A549 (cell line): ENCODE measurements around the gene DISP1. TPM values are rescaled to one million over a fixed set of nuclear protein-coding genes. Genes with fewer than 3 reads are reported as not detected.

ENCODE experiments used
- ATAC-seq, 2 experiments: fragments of 200-7000 bp in 1 of 2; fragments of >200 bp in 1 of 2; cut with Nextera tagmentation in 1 of 2; cut with Tn5 transposase in 1 of 2; 3 replicates each; pipeline versions ENCODE4 v1.8.0 to v1.9.1; 2018 to 2020; ENCODE audit warnings: mild to moderate bottlenecking in 1 of 2, moderate library complexity in 1 of 2
- CTCF ChIA-PET: fragments of 300-600 bp; sonication (Branson Sonifier 250); formaldehyde crosslinking; extraction: SDS; loops from one replicate; lab custom pipeline; 2021; ENCODE audit warnings: antibody characterized with exemption, inconsistent platforms; lab: Yijun Ruan, JAX
- POLR2A ChIA-PET: fragments of 350-600 bp; formaldehyde crosslinking; extraction: SDS; loops from one replicate; lab custom pipeline; 2021; ENCODE audit warnings: antibody characterized with exemption, inconsistent platforms; lab: Yijun Ruan, JAX
- DNase-seq, 2 experiments: peaks; one replicate each; pipeline versions ENCODE4 v3.0.0 to v3.0.0-alpha.2; 2011 to 2016; ENCODE audit warnings: low read depth in 1 of 2, low spot score in 1 of 2
- FAIRE-seq: peaks from 2 replicates; lab custom pipeline; 2011; peaks lifted over from hg19 to GRCh38; lab: Jason Lieb, UNC
- H3K27ac ChIP-seq, 2 experiments: fragments of >200 bp; sonication (Bioruptor Twin); formaldehyde crosslinking; 3 replicates each; pipeline ENCODE4 v1.5.1; 2016 to 2017
- H3K4me1 ChIP-seq: fragments of >200 bp; sonication (Bioruptor Twin); formaldehyde crosslinking; 3 replicates; pipeline ENCODE4 v1.6.1; 2016
- H3K4me2 ChIP-seq: fragments of >200 bp; sonication (Bioruptor Twin); formaldehyde crosslinking; 3 replicates; pipeline ENCODE4 v1.6.1; 2016
- H3K4me3 ChIP-seq: fragments of >200 bp; sonication (Bioruptor Twin); formaldehyde crosslinking; 3 replicates; pipeline ENCODE4 v1.5.1; 2016
- H3K9me3 ChIP-seq: fragments of >200 bp; sonication (Bioruptor Twin); formaldehyde crosslinking; 3 replicates; pipeline ENCODE4 v1.6.1; 2016
- BCL3 ChIP-seq: fragments of >200 bp; sonication (Bioruptor Twin); formaldehyde crosslinking; IDR thresholded peaks from 3 replicates; pipeline ENCODE4 v1.6.1; 2016
- BHLHE40 ChIP-seq: IDR thresholded peaks from 2 replicates; pipeline ENCODE4 v1.6.1; 2012; ENCODE audit warnings: low read depth, low read length, inconsistent platforms
- CTCF ChIP-seq: fragments of >200 bp; sonication (Bioruptor Twin); formaldehyde crosslinking; IDR thresholded peaks from 3 replicates; pipeline ENCODE4 v1.5.1; 2016
- EP300 ChIP-seq, 2 experiments: fragments of >200 bp; sonication (Bioruptor Twin); formaldehyde crosslinking; IDR thresholded peaks; 2 replicates in 1 of 2; 3 replicates in 1 of 2; pipeline ENCODE4 v1.6.1; 2016 to 2017
- FOXS1 ChIP-seq: fragments of 250-450 bp; sonication (Bioruptor Pico); IDR thresholded peaks from 2 replicates; pipeline ENCODE4 v1.5.0; 2020; ENCODE audit warnings: mild to moderate bottlenecking, moderate library complexity
- GATA3 ChIP-seq: IDR thresholded peaks from 2 replicates; pipeline ENCODE4 v1.6.1; 2012; ENCODE audit warnings: borderline replicate concordance
- HEYL ChIP-seq: fragments of 250-450 bp; sonication (Bioruptor Pico); IDR thresholded peaks from 2 replicates; pipeline ENCODE4 v1.8.0; 2021; ENCODE audit warnings: mild to moderate bottlenecking, moderate library complexity
- HOXB5 ChIP-seq: fragments of 250-450 bp; sonication (Bioruptor Pico); IDR thresholded peaks from 2 replicates; pipeline ENCODE4 v1.5.0; 2020; ENCODE audit warnings: mild to moderate bottlenecking, moderate library complexity
- JUN ChIP-seq, 2 experiments: fragments of >200 bp; sonication (Bioruptor Twin); formaldehyde crosslinking; IDR thresholded peaks; 2 replicates in 1 of 2; 3 replicates in 1 of 2; pipeline ENCODE4 v1.6.1; 2016 to 2017
- MAX ChIP-seq: IDR thresholded peaks from 2 replicates; pipeline ENCODE4 v1.6.1; 2012
- MAZ ChIP-seq: fragments of 150-350 bp; IDR thresholded peaks from 2 replicates; pipeline ENCODE4 v1.6.1; 2014; ENCODE audit warnings: antibody characterized with exemption, low read depth, low read length, borderline replicate concordance
- NPAS2 ChIP-seq: fragments of 250-450 bp; sonication (Bioruptor Pico); IDR thresholded peaks from 2 replicates; pipeline ENCODE4 v1.8.0; 2022; ENCODE audit warnings: mild to moderate bottlenecking, moderate library complexity, borderline replicate concordance
- POLR2AphosphoS2 ChIP-seq: conservative IDR thresholded peaks from 2 replicates; pipeline ENCODE4 v1.6.1; 2012; ENCODE audit warnings: low read length, improper control_type of control experiment, inconsistent platforms
- RARB ChIP-seq: fragments of 250-450 bp; sonication (Bioruptor Pico); IDR thresholded peaks from 2 replicates; pipeline ENCODE4 v1.8.0; 2021; ENCODE audit warnings: mild to moderate bottlenecking, moderate library complexity
- RCOR1 ChIP-seq: fragments of 150-350 bp; IDR thresholded peaks from 2 replicates; pipeline ENCODE4 v1.6.1; 2014; ENCODE audit warnings: antibody characterized with exemption, low read length, low read depth
- REST ChIP-seq: fragments of 200-600 bp; sonication (generic); IDR thresholded peaks from 2 replicates; pipeline ENCODE4 v1.6.1; 2016; ENCODE audit warnings: antibody characterized with exemption, mild to moderate bottlenecking, moderate library complexity
- RFX5 ChIP-seq: fragments of 450-650 bp; IDR thresholded peaks from 2 replicates; pipeline ENCODE4 v1.7.1; 2014; ENCODE audit warnings: antibody characterized with exemption, mild to moderate bottlenecking, moderate library complexity
- SMC3 ChIP-seq: fragments of >200 bp; sonication (Bioruptor Twin); formaldehyde crosslinking; IDR thresholded peaks from 3 replicates; pipeline ENCODE4 v1.6.1; 2018; ENCODE audit warnings: inconsistent platforms
- WGBS: methylation state at CpG from one replicate; pipeline ENCODE4 v1.1.6; 2017; ENCODE audit errors: missing lambda C conversion rate; 5-methylcytosine and 5-hydroxymethylcytosine counted together
- polyA plus RNA-seq, 4 experiments: library from polyadenylated mRNA; depleted of rRNA in 3 of 4; stranded (reverse); fragments of >200 nt; fragmentation: RNase III in 1 of 4; extraction: RNeasy Plus Mini Kit Qiagen cat#74134 plus additional on column Dnase treatment in 1 of 4; gene quantifications; 2 replicates in 3 of 4; 3 replicates in 1 of 4; pipeline ENCODE4 v1.2.3, GENCODE V29; 2011 to 2017

The DISP1 gene
- polyA plus RNA-seq, 2 of the 4 experiments (the other 2 are of a cell fraction): 1.2 to 5.1 TPM

GRCh38 chr1:222784371-222784770, 30.5 kb upstream of the DISP1 start:
- CTCF ChIA-PET: interaction anchor here (1.4 kb wide), 1 partner anchor 15 kb away, joined by 3 read pairs; no protein-coding TSS in a partner anchor
- ATAC-seq: no peak
- Histone ChIP-seq H3K4me1 (peaks cover 5% of the 10 kb centered on the region; the same call in 1 of the 3 replicates), H3K4me2 (no peak overlapping the region; the same call in 2 of the 3 replicates), H3K9me3 (no peaks in the 10 kb centered on the region), H3K27ac (no peak overlapping the region), H3K4me3 (no peak overlapping the region)
- 36% methylated on average over 3 of the region's 3 CpGs for WGBS
- FAIRE-seq: no peak
- TF ChIP-seq FOXS1 (CRISPR knock-in tag) (no peak), POLR2AphosphoS2 (no peak), BHLHE40 (no peak), RCOR1 (no peak), MAZ (no peak), REST (no peak), RFX5 (no peak), GATA3 (no peak), HEYL (CRISPR knock-in tag) (no peak), HOXB5 (CRISPR knock-in tag) (no peak), SMC3 (no peak), BCL3 (no peak), EP300 (IDR thresholded peaks at IDR 0.05) (no peak), RARB (CRISPR knock-in tag) (no peak), CTCF (no peak), JUN (IDR thresholded peaks at IDR 0.05) (no peak), MAX (no peak)
- no peak for DNase-seq
- POLR2A ChIA-PET: no interaction called here

- Histone ChIP-seq H3K4me2 (no peak overlapping the region; the same call in 2 of the 3 replicates), H3K27ac (no peak overlapping the region), H3K4me3 (no peak overlapping the region), H3K9me3 (no peaks in the 10 kb centered on the region)
- no peak for ATAC-seq
- POLR2A ChIA-PET: no interaction called here
- DNase-seq: no peak
- no peak for FAIRE-seq
- CTCF ChIA-PET: interaction anchor here (1.4 kb wide), 1 partner anchor 14 kb away, joined by 3 read pairs; no protein-coding TSS in a partner anchor
- 3% methylated on average over 2 of the region's 2 CpGs for WGBS
- TF ChIP-seq GATA3 (peak; percentile 63), NPAS2 (CRISPR knock-in tag) (no peak)
- TF ChIP-seq, all 56 proteins: peak for 1
- peaks cover 5% of the 10 kb centered on the region; the same call in 1 of the 3 replicates for H3K4me1 ChIP-seq
Measured at GRCh38 chr1:222784916-222785315, 29.9 kb upstream of the DISP1 start.
